ENCODE data around the gene UTP25. TPM values are rescaled to one million over a fixed set of nuclear protein-coding genes. Genes with fewer than 3 reads are reported as not detected.

Gene UTP25
- total and polyA plus RNA-seq, 2 donors (not counting 3 experiments of a cell fraction or from before 2014, with no cell fraction given) = 6.6 to 11.7 TPM

GRCh38 chr1:209880031-209880430 lies 52.3 kb downstream of the UTP25 start:
- FAIRE-seq = no peak
- dilution Hi-C loops (cut with MboI; ENCODE audit: extremely low pct_ligation_motif_present, low sequenced_read_pairs) = no loop called here
- no peaks in the 10 kb centered on the region for H3K9me1 ChIP-seq (replicated peaks; ENCODE audit: control insufficient read depth, extremely low read depth, insufficient read depth, low read length)
- H3K4me2 ChIP-seq (ENCODE audit: insufficient read depth, low read length) = no peak overlapping the region
- H3K4me3 ChIP-seq (replicated peaks in 1 of 3; ENCODE audit: insufficient read depth in 1 of 3, low read depth in 1 of 3, low read length in 3 of 3) = no peak overlapping the region
- no peak overlapping the region for H2AFZ ChIP-seq (ENCODE audit: low read depth, low read length)
- intact Hi-C loops (cut with micrococcal nuclease) = loop anchor here (5.0 kb wide), 1 partner anchor 57 kb away; the partner anchor contains the start of gene SYT14
- ChIA-PET CTCF (interaction anchor here (0.9 to 1.8 kb wide), 5 partner anchors 16 to 30 kb away, joined by 3 to 6 read pairs (median 3); no protein-coding TSS in a partner anchor), POLR2A (interaction anchor here (0.6 kb wide), 1 partner anchor 57 kb away, joined by 3 read pairs; no protein-coding TSS in a partner anchor)
- no TSS peak for BruUV-seq (replicated peaks)
- no peaks in the 10 kb centered on the region for H3K36me3 ChIP-seq (ENCODE audit: control insufficient read depth in 2 of 2, extremely low read depth in 1 of 2, insufficient read depth in 2 of 2, low read length in 2 of 2)
- H3K9ac ChIP-seq (replicated peaks; ENCODE audit: extremely low read depth, insufficient read depth, low read length) = no peak overlapping the region
- H3K27me3 ChIP-seq (ENCODE audit: control insufficient read depth in 2 of 2, insufficient read depth in 2 of 2, low read length in 2 of 2) = peaks cover 3 to 9% of the 10 kb centered on the region in 2 experiments
- H3K79me2 ChIP-seq (ENCODE audit: control insufficient read depth, insufficient read depth, low read length) = no peaks in the 10 kb centered on the region
- H3K27ac ChIP-seq (ENCODE audit: insufficient read depth, low read depth, low read length) = no peak overlapping the region
- no peak for DNase-seq (ENCODE audit: low read depth, low spot score)
- peaks cover 28% of the 10 kb centered on the region for H3K4me1 ChIP-seq (ENCODE audit: control insufficient read depth, extremely low read depth, insufficient read depth, low read length)
- H4K20me1 ChIP-seq (replicated peaks; ENCODE audit: control insufficient read depth, extremely low read depth, insufficient read depth, low read length) = no peaks in the 10 kb centered on the region
- H3K9me3 ChIP-seq (replicated peaks; ENCODE audit: control insufficient read depth, insufficient read depth, low read length) = no peaks in the 10 kb centered on the region
- TF ChIP-seq, protein P1, sequence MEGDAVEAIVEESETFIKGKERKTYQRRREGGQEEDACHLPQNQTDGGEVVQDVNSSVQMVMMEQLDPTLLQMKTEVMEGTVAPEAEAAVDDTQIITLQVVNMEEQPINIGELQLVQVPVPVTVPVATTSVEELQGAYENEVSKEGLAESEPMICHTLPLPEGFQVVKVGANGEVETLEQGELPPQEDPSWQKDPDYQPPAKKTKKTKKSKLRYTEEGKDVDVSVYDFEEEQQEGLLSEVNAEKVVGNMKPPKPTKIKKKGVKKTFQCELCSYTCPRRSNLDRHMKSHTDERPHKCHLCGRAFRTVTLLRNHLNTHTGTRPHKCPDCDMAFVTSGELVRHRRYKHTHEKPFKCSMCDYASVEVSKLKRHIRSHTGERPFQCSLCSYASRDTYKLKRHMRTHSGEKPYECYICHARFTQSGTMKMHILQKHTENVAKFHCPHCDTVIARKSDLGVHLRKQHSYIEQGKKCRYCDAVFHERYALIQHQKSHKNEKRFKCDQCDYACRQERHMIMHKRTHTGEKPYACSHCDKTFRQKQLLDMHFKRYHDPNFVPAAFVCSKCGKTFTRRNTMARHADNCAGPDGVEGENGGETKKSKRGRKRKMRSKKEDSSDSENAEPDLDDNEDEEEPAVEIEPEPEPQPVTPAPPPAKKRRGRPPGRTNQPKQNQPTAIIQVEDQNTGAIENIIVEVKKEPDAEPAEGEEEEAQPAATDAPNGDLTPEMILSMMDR (IDR thresholded peaks at IDR 0.05; ENCODE audit: extremely low read depth in 1 of 2, insufficient read depth in 1 of 2, low read depth in 1 of 2, low read length in 2 of 2) = no peak
- no peak for TF ChIP-seq POLR2A (IDR thresholded peaks at IDR 0.05; ENCODE audit: low read depth, low read length)
- no peak for TF ChIP-seq FOS (IDR thresholded peaks at IDR 0.05; ENCODE audit: borderline replicate concordance, insufficient read depth, low read length)
- TF ChIP-seq GATA2 (IDR thresholded peaks at IDR 0.05; ENCODE audit: insufficient read depth, insufficient read length, low read depth, low read length) = no peak
- no peak for TF ChIP-seq POLR2AphosphoS5 (IDR thresholded peaks at IDR 0.05; ENCODE audit: insufficient read depth, low read depth, low read length)
- TF ChIP-seq MYC (IDR thresholded peaks at IDR 0.05; ENCODE audit: low read depth, low read length) = no peak
- TF ChIP-seq EZH2 (IDR thresholded peaks at IDR 0.05; ENCODE audit: borderline replicate concordance, low read depth, low read length, severe bottlenecking) = no peak
- TF ChIP-seq JUN (IDR thresholded peaks at IDR 0.05; ENCODE audit: borderline replicate concordance, insufficient read depth, insufficient read length, low read depth) = no peak
- TF ChIP-seq MAX (IDR thresholded peaks at IDR 0.05; ENCODE audit: insufficient read depth, insufficient read length) = no peak

Data from endothelial cell of umbilical vein (primary cell).